Left renal pelvis (tissue), 4 donors: ENCODE results near the gene MRPS25. TPM values are rescaled to one million over a fixed set of nuclear protein-coding genes. Genes with fewer than 3 reads are reported as not detected.

Experiments
- DNase-seq, 4 donors: peaks; one replicate each; pipeline ENCODE4 v3.0.0-alpha.2; 2013; ENCODE audit warnings: low read depth in 4 of 4, low spot score in 3 of 4
- polyA plus RNA-seq, 4 donors: library from polyadenylated mRNA; unstranded; fragments of 120-200 nt; gene quantifications; one replicate each; pipeline ENCODE4 v1.2.1, GENCODE V29; 2013; ENCODE audit not compliant: insufficient read length in 4 of 4

MRPS25 gene
- polyA plus RNA-seq, result 10 to 100 TPM; 32.7 to 95.3 (median 58.9) TPM

DNA sequence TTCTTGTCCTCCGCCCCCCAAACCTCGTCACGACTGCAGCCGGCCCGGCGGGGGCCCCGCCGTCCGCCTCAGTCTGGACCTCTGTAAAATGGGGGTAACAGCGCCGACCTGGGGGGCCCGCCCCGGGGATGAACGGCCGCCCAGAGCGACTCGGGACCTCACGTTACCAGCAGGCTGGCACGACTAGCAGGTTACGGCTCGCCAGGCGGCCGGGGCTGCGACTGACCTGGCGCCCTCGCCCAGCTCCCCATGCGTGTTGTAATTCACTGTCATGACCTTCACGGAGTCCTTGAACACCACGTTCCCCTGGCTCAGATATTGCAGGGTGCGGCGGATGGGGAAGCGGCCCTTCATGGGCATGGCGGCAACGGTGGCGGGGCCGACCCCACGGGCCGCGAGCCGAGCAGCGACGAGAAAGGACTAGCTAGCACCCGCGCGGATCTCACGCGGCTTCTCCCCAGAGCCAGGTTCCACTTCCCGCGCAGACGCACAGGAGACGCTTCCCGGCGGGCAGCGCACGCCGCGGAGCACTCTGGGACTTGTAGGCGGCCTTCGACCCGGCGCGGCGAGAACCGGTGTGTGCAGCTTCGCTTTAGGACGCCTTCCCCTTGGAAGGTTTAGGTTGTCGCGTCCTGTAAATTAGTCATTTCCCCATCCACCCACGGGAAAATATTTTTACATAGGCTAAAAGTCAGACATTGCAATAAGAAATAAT is at the start of gene MRPS25:
Gene MRPS25, minus strand, starts transcription at position 481 of the 715 bp plus-strand sequence. Its CDS starts 121 bp downstream, at position 360.
- peak; percentile 68 to 82 (median 74) for DNase-seq

DNA sequence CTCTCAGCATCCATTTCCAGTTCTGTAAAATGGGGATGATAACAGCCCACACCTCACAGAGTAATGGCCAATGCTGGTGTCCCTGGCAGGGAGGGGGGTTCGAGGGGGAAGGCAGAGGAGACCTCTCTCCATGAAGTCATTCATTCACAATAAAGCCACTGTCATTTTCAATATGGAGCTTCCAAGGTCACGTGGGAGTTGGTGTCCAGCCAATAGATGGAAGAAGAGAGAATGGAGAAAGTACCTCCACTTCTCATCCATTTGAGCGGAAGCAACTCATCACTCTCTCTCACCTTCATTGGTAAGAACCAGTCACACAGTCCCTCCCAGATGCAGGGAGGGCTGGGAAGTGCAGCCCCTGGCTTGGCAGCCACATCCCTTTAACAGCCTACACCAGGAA is 48.8 kb upstream of the MRPS25 start:
- no peak for DNase-seq

DNA sequence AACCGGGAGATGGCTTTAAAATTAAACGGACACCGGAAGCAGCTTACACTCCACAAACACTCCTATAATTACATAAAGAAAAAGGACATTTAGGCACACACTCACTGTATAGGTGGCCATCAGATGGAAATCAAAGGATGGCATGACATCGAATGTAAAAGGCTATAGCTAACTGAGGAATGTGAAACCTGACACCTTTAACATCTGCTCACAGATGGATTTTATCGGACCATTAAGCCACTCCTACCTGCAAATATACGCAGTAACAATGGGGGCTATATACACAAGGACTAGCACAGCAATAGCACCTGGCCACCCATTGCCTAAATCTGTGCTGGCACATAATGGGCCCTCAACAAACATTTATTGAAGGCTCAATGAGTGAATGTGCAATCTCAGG is 48.4 kb upstream of the MRPS25 start:
- no peak for DNase-seq

DNA sequence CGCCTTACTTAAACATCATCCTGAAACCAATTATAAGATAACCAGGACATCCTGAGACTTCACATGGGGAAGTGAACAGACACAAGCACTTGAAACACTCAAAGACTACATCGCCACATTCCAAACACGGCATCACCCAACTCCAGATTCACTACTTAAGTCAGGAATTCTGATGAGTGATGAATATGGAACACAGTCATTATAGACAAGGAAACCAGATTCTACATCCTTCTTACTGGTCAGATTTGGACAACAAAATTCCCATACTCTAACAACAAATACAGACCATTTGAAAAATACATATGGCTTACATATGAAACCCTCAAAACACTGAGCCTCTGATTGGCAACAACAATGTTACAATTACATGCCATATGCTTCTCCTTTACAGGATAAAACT is 46.9 kb upstream of the MRPS25 start:
- no peak for DNase-seq

DNA sequence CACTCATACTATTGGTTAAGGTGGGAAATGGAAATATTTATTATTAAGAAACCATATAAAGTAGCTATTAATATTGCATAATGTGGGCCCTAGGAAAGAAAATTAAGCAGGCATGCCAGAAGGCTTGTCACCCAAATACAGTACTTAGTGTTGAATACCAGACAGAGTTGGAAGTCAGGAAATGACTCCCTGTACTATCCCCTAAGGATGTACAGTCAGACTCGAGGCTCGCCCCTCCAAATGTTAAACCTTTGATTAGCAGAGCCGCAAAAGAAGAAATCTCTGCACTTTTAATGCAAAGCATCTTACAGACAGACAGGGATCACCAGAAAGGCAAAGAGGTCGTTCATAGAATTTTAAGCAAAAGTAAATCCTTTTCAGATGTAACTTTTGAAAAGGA is 45.1 kb upstream of the MRPS25 start:
- no peak for DNase-seq

DNA sequence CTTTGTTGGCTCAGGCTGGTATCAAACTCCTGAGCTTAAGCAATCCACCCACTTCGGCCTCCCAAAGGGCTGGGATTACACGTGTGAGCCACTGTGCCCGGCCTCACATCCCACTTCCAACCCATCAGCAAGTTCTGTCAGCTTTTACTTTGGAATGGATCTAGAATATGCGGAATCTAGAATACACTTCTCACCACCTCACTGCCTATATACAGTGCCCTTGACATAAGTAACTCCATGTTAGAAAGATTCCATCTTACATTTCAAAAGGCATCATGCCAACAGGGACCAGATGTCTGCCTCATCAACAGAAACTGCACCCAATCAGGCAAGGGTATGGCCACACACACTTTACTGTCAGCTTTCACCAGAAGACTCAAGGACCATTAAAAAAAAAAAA is 43.8 kb upstream of the MRPS25 start:
- no peak for DNase-seq

DNA sequence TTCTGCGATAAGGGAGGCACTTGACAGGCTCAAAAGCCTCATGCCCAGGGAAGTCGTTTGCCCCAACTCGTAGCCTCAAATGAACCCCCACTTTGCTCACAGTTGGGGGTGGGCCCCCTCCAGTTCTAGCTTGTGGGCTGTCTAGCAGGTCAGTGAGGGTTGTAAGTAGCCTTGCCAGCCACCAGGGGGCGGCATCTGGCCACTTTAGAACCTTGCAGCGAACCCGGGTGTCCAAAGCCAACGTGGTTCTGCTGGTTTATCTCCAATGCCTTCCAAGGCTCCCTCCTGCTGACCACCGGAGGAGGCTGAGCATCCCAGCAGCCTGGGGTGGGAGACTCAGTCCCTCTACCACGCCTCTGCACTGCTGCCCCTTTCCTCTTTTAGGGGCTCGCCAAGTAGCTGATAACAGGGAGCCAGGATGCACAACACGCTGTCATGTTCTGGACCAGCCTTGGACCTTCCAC is 43.0 kb upstream of the MRPS25 start:
- DNase-seq, result peak in 2 of 4 donors; percentile 48 to 52

DNA sequence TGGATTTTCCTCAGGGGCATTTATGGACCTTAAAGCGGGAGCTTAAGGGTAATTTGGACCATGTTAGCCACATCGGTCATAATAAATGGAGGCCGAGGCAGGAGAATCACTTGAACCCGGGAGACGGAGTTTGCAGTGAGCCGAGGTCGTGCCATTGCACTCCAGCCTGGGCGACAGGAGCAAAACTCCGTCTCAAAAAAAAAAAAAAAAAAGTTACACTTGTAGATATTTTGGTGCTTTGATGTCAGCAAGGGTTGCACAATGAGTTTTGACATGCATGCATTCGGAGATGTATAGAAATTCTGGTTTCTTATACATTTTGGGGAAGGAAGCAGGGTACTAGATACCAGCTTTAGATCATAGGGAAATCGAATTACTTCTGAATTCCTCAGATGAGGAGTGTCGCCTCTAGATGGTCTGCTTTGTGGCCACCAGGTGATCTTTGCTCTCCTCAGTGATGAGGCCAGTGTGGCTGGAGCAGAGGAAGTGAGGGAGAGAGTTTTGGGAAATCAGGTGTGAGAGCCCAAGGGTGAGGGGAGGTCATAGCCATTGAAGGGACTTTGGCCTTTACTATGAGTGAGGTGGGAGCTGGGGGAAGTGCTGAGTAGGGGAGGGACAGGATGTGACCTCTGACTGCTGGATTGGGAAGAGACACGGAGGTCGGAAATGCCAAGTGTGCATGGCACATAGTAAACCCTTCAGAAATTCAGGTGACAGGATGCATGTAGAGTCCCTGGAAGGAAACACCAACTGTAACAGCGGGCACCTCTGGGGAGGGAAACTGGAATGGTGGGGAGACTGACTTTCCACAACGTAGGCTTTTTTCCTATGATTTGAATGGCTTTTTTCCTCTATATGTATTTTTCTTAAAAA is 42.2 kb upstream of the MRPS25 start:
- DNase-seq, result no peak

DNA sequence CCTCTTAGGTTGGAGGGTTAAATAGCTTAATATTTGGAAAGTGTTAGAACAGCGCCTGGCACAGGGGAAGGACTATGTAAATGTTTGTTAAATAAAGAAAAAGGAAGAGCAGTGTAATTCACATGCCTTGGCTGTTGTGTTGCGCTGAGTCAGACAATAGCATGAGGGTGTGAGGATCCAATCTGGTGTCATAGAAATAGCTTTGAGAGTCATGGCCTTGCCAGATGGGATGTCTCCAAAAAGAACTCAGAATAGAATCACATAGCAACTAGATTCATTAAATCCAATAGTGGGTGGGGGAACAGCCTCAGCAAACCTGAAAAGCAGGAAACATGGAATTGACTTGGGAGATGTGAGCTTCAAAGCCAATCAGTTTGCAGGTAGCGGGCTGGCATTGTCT is 37.7 kb upstream of the MRPS25 start:
- DNase-seq, result no peak

DNA sequence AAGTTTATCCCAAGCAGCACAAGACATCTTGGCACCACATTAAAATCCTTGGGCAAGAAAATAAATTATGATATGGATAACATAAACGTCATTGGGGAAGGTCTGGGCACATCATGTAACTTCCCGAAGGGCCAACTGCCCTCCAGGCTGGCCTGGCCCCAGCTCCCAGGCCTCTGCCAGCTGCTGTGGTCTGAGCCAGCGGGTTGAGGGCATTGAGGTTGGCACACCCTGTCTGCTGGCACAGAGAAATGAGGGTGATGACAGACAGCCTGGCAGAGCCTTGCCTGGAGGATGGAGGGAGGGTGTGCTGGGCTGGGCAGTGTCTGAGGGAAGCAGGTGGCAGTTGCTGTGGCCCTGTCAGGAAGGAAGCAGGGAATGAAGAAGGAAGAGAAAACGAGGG is 37.1 kb upstream of the MRPS25 start:
- no peak for DNase-seq

DNA sequence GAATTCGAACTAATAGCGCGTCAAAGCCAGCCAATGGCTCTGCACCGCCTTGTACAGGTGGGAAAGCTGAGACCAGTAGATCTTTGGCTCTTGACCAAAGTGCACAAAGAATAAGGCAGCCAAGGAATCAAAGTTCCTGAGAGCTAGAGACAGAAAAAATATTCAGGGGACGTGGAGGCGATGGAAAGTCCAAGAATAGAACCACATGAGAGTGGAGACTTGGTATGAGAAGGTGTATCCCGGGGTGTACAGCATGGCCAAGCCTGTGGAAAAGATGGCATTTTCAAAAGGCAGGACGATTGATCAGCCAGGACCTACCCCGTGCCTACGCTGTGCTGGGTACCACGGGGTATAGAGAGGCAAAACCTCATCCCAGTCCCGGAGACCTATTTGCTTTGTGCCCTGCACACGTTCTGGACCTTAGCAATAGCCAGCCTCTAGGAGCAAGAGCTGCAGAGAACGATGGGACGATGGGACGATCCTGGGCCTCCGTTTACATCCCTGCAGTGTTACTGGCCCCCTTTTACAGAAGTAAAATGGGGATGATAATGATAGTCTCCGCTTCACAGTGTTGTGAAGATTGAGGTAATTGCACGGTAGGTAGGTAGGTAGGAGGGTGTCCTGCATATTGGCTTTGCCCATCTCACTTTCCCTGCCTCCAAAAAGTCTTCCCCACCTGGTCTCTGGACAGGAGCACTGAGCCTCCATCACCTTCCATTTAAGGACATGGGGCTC is 34.4 kb upstream of the MRPS25 start:
- DNase-seq, result no peak

DNA sequence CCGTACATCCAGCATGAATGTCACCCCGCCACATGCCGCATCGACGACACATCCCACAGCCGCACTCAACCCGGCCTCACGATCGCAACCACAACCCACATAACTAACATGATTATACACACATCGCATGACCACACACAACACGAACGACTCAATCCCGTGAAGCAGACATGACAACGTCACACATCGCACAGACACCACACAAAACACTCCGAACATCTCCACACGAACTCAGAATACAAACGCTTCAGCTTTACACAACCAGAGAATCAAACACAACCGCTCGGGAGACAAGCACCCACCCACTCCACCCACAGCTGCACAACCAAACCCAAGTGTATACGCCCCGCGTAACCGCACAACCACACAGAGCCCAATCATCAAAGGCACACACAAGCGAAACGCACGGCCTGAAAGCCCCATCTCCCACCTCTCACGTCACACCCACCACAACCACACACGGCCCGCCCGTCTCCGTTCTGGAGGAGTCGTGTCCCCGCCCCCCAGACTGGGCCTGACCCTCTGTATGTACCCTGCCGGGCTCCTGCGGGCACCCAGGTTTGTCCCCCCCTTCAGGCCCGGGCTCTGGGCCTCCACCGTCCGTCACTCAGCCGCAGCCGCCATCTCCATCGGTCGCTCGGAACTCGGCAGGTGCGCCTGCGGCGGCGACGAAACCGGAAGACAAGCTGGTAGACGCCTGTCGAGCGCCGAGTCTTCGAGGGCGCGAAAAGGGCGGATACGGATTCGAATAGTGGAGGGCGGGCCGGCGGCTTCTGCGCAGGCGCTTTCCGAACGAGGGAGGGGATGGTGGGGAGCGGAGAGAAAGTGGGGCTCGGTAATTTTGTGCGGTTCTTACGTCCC is 33.6 kb upstream of the MRPS25 start, which contains the start of gene RBSN:
Gene RBSN, minus strand, starts transcription at position 646 of the 861 bp plus-strand sequence. CDS start 3,028 bp downstream, outside the sequence.
- DNase-seq, result peak; percentile 84 to 92 (median 87)

DNA sequence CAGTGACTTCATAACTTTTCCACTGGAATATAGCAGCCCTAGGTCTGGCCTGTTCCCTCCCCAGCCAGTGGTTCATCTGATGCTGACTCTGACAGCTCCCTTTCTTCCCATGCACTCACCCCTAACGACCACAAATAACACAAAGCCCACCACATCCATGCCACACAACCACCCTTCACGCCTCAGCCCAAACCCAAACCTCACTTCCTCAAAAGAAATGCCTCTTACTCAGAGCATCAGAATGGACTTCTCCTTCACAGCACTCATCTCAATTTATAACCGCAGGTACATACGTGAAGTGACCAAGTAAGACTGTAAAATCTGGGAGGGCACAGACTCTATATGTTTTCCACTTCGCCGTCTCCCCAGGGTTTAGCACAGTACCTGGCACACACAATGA is 32.8 kb upstream of the MRPS25 start:
- DNase-seq, result no peak

DNA sequence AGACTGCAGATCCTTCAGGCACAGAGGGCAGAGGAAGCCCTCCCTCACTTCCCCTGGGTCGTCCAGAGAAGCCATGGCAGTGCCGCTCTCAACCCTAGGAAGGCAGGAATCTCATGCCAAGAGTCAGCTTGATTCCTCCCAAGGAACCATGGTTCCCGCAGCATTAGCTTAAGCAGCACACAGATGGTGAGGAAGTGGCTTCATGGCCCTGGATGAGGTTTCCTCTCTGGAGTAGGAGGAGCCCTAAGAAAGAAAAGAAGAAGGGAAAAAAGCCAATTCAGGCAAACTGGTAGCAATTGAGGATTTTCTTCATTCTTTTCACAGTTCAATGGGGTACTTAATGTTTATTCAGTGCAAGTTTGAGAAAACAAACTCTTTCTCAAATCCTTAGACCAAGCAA is 30.9 kb upstream of the MRPS25 start:
- DNase-seq, result no peak

DNA sequence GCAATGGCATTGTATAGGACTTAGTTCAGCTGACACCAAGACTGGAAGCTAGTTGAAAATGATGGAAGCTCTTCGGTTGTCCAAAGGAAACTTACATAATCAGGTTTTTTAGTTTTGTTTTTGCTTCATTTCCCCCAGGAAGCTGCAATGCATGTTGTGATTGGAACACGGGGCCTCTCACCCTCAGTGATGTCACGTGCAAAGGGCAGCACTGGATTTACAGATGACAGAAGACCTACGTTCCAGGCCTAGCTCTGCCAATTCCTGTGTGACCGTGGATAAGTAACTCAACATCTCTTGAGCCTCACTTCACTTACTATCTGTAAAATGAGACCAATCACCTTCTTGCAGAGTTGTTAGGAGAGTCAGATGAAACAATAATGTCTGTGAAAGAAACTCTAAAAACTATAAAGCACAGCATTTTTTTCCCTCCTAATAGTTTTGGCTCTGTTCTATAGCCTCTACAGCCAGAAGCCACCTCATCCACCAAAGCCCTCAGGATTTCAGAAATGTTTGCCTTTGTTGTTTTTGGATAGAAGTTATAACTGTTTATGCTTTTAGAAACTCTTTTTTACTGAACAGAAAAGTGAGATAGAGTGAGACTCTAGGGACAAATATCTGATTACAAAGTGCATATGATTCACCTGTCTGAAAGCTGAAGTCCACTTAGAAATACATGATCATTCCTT is 29.2 kb upstream of the MRPS25 start:
- no peak for DNase-seq

DNA sequence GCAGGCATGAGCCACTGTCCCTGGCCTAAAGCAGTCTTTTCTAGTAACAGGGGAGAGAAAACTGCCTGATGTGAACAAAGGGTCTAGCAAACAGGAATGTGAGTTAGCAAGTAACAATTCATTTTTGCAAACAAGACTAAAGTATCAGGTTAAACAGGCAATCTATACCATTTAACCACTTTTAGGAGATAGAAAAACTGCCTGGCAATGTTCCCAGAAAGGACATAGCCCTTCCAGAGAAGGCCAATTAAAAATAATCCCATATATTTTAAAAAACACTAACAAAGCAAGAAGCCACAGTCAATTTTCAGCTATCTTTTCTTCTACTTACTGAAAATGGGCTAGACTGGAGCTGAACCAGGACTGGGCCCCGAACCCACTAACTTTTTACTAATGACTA is 27.6 kb upstream of the MRPS25 start:
- no peak for DNase-seq

DNA sequence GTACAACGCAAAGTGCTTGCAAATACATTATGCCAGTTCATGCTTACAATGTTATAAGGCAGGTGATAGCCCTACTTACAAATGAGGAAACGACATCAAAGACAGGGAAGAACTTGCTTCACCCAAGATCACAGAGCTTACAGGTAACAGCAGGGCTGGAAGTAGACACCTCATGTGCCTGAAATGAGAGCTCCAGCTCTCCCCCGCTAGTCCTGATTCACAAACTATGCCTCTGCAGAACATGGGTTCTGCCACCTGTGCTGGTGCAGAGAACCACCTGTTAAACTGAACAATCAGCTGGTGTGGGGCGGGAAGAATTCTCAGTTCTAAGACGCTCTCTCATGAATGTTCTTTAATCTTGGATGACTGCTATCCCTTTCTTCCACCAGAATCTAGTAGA is 26.5 kb upstream of the MRPS25 start:
- DNase-seq, result no peak

DNA sequence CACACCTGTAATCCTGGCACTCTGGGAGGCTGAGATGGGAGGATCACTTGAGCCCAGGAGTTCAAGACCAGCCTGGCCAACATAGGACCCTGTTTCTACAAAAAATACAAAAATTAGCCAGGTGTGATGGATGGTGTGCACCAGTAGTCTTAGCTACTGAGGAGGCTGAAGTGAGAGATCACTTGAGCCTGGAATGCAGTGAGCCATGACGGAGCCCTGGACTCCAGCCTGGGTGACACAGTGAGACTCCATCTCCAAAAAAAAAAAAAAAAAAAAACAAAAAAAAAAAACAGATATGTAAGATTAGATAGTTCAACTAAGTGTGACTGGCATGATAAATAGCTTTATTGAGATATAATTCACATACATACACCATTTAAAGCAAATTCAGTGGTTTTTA is 24.1 kb upstream of the MRPS25 start:
- no peak for DNase-seq

DNA sequence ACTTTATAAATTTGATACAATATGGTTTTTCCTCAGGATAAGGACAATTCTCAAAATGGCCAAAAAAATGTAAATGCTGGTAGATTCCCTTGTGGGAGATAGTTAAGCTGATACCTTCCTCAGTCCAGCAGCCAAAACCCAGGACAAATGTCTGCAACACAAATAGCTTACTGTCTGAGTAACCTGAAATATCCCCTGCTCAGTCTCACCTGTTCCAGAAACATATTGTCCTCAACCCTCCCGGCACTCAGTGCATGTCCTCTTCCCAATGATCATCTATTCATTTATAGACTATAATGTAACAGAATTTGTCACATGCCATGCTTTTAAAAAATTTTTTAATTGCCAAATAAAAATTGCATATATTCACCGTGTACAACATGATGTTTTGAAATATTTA is 21.6 kb upstream of the MRPS25 start:
- DNase-seq, result no peak
